ENCODE measurements around the gene DGKG.

The DGKG gene

GRCh38 chr3:186110975-186111974, 250.8 kb downstream of the DGKG start:
- no peak for TF ChIP-seq CTCF (IDR thresholded peaks at IDR 0.05; ENCODE audit: low read depth, low read length, missing control alignments)
- no peak for DNase-seq (ENCODE audit: low read depth)
- no peak overlapping the region for H3K4me3 ChIP-seq (ENCODE audit: low read depth, low read length)

GRCh38 chr3:186109897-186110803, 251.9 kb downstream of the DGKG start:
- TF ChIP-seq CTCF (IDR thresholded peaks at IDR 0.05; ENCODE audit: low read depth, low read length, missing control alignments), result no peak
- DNase-seq (ENCODE audit: low read depth), result no peak
- peak overlapping the region; percentile 60; the same call in 1 of the 2 replicates for H3K4me3 ChIP-seq (ENCODE audit: low read depth, low read length)

- peak within 1 kb of the TSS; percentile 75 for H3K4me3 ChIP-seq (ENCODE audit: low read depth, low read length)
- TF ChIP-seq CTCF (IDR thresholded peaks at IDR 0.05; ENCODE audit: low read depth, low read length, missing control alignments), result no peak
- peak; percentile 95 for DNase-seq (ENCODE audit: low read depth)
Measured at GRCh38 chr3:186108941-186109865, 252.8 kb downstream of the DGKG start, which contains the start of gene ETV5. Gene ETV5, minus strand, starts transcription at chr3:186109089. Its CDS starts 3,221 bp downstream, at chr3:186105868.

GRCh38 chr3:186108106-186108940, 253.7 kb downstream of the DGKG start:
- TF ChIP-seq CTCF (IDR thresholded peaks at IDR 0.05; ENCODE audit: low read depth, low read length, missing control alignments), result no peak
- no peak for DNase-seq (ENCODE audit: low read depth)

DNA sequence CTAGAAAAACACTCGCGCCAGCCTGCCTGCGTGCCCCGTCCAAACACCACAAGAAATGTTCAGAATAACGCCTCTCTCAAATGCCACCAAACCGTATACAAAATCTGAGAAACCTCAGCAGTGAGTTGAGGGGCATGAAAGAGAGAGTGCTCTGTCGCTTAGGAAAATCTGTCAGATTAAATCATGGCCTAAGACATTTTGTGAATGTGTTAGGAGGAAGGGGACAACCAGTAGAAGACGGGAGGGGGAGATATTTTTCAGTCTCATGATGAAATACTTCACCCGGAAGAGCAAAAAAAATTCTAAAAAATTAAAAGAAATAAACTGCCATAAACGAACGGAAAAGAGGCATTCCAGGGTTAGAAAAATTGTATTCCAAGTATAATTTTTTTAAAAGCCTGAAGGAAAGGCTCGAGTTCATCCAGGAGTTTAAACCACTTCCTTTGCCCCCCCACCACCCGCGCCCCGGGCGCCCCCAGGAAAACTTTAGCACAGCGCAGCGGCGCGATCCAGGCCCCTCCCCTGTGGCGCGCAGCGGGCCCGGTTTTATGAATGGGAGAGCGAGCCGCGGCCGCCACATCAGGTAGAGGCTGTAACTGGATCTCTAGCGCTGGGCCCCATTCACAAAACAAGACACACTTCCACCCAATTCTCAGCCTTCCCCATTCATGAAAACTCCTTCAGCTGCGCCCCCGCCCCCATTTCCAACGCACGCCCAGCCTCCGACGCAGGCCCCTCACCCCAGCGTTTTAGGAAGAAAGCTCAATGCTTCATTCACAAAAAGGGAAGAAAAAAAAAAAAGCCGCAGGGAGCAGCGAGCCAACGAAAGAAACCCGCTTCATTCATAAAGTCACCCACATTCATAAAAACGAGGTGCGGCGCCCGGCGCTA, 254.6 kb downstream of the DGKG start:
- H3K4me3 ChIP-seq (ENCODE audit: low read depth, low read length), result peak overlapping the region; percentile 75
- TF ChIP-seq CTCF (IDR thresholded peaks at IDR 0.05; ENCODE audit: low read depth, low read length, missing control alignments), result no peak
- DNase-seq (ENCODE audit: low read depth), result no peak

More at GRCh38 chr3:186108106-186108940, 253.7 kb downstream of the DGKG start:
- peak overlapping the region; percentile 75 for H3K4me3 ChIP-seq (ENCODE audit: low read depth, low read length)
